HepG2 (cell line): ENCODE measurements around the gene HEXIM1. TPM values are rescaled to one million over a fixed set of nuclear protein-coding genes. Genes with fewer than 3 reads are reported as not detected.

Source experiments
- DR1 ChIP-seq: sonication (generic); formaldehyde crosslinking; IDR thresholded peaks from 2 replicates; pipeline ENCODE4 v1.8.0; 2021; ENCODE audit warnings: mild to moderate bottlenecking, missing genetic modification reagents, inconsistent platforms
- GTF2F1 ChIP-seq: fragments of 150-350 bp; IDR thresholded peaks from 2 replicates; pipeline ENCODE4 v1.6.1; 2014; ENCODE audit warnings: low read length
- HDAC2 ChIP-seq: sonication (generic); formaldehyde crosslinking; IDR thresholded peaks from 2 replicates; pipeline ENCODE4 v1.4.0; 2020; ENCODE audit warnings: missing genetic modification reagents
- JDP2 ChIP-seq: sonication (generic); formaldehyde crosslinking; IDR thresholded peaks from 2 replicates; pipeline ENCODE4 v1.8.1; 2022; ENCODE audit warnings: missing genetic modification reagents, borderline replicate concordance
- JUN ChIP-seq: sonication (generic); formaldehyde crosslinking; IDR thresholded peaks from 2 replicates; pipeline ENCODE4 v1.4.0; 2020; ENCODE audit warnings: mild to moderate bottlenecking, missing genetic modification reagents
- NFRKB ChIP-seq: fragments of 450-650 bp; IDR thresholded peaks from 2 replicates; pipeline ENCODE4 v1.6.1; 2017
- NFYB ChIP-seq: sonication (generic); formaldehyde crosslinking; IDR thresholded peaks from 2 replicates; pipeline ENCODE4 v1.4.0; 2020; ENCODE audit warnings: missing genetic modification reagents
- PAWR ChIP-seq: sonication (generic); formaldehyde crosslinking; IDR thresholded peaks from 2 replicates; pipeline ENCODE4 v1.4.0; 2020; ENCODE audit warnings: missing genetic modification reagents, mild to moderate bottlenecking, borderline replicate concordance
- STAT5B ChIP-seq: sonication (generic); formaldehyde crosslinking; IDR thresholded peaks from 2 replicates; pipeline ENCODE4 v1.4.0; 2020; ENCODE audit warnings: missing genetic modification reagents
- TOE1 ChIP-seq: sonication (generic); formaldehyde crosslinking; IDR thresholded peaks from 2 replicates; pipeline ENCODE4 v1.4.0; 2020; ENCODE audit warnings: mild to moderate bottlenecking, missing genetic modification reagents
- ZNF121 ChIP-seq: sonication (generic); formaldehyde crosslinking; IDR thresholded peaks from 2 replicates; pipeline ENCODE4 v1.5.0; 2020; ENCODE audit warnings: mild to moderate bottlenecking, missing genetic modification reagents
- ZNF17 ChIP-seq: sonication (generic); formaldehyde crosslinking; IDR thresholded peaks from 2 replicates; pipeline ENCODE4 v1.5.0; 2020; ENCODE audit warnings: mild to moderate bottlenecking, missing genetic modification reagents
- ZNF34 ChIP-seq: sonication (generic); formaldehyde crosslinking; IDR thresholded peaks from 2 replicates; pipeline ENCODE4 v1.4.0; 2020; ENCODE audit warnings: mild to moderate bottlenecking, missing genetic modification reagents, borderline replicate concordance
- ZNF607 ChIP-seq: sonication (generic); formaldehyde crosslinking; IDR thresholded peaks from 2 replicates; pipeline ENCODE4 v1.5.1; 2020; ENCODE audit warnings: missing genetic modification reagents, mild to moderate bottlenecking, borderline replicate concordance
- ZZZ3 ChIP-seq: sonication (generic); formaldehyde crosslinking; IDR thresholded peaks from 2 replicates; pipeline ENCODE4 v1.4.0; 2020; ENCODE audit warnings: missing genetic modification reagents, mild to moderate bottlenecking, borderline replicate concordance
- polyA plus RNA-seq, 8 experiments: library from polyadenylated mRNA; depleted of rRNA in 3 of 8; stranded (reverse) in 7 of 8; unstranded in 1 of 8; fragments of >200 nt; fragmentation: Illumina TruSeq in 4 of 8; extraction: Trizol in 4 of 8; gene quantifications; 2 replicates each; pipeline versions ENCODE4 v1.2.1 to v1.2.3, GENCODE V29; 2011 to 2016; ENCODE audit warnings: low read depth in 4 of 8, missing spikeins in 1 of 8, mixed read lengths in 1 of 8; ENCODE audit not compliant: insufficient read depth in 1 of 8
- total RNA-seq, 5 experiments: library from RNA; depleted of rRNA; stranded (reverse); fragments of >200 nt; fragmentation: Illumina TruSeq; extraction: Trizol; gene quantifications; 2 replicates each; pipeline ENCODE4 v1.2.3, GENCODE V29; 2016; ENCODE audit warnings: low read depth in 1 of 5
- TF ChIP-seq, protein P1 (sequence below): sonication (generic); formaldehyde crosslinking; IDR thresholded peaks from 2 replicates; pipeline ENCODE4 v1.4.0; 2020; ENCODE audit warnings: missing genetic modification reagents
- TF ChIP-seq, protein P2 (sequence below): sonication (generic); formaldehyde crosslinking; IDR thresholded peaks from 2 replicates; pipeline ENCODE4 v1.8.0; 2022; ENCODE audit warnings: mild to moderate bottlenecking, missing genetic modification reagents
- TF ChIP-seq, protein P3 (sequence below): sonication (generic); formaldehyde crosslinking; IDR thresholded peaks from 2 replicates; pipeline ENCODE4 v1.5.1; 2020; ENCODE audit warnings: missing genetic modification reagents, mild to moderate bottlenecking, borderline replicate concordance
- TF ChIP-seq, protein P4 (sequence below): sonication (generic); formaldehyde crosslinking; IDR thresholded peaks from 2 replicates; pipeline ENCODE4 v1.5.0; 2020; ENCODE audit warnings: missing genetic modification reagents, mild to moderate bottlenecking, borderline replicate concordance

Gene HEXIM1
- total and polyA plus RNA-seq, 2 of the 13 experiments (the other 11 are each of a cell fraction or from before 2014, with no cell fraction given) = 10.5 to 16.6 TPM

DNA sequence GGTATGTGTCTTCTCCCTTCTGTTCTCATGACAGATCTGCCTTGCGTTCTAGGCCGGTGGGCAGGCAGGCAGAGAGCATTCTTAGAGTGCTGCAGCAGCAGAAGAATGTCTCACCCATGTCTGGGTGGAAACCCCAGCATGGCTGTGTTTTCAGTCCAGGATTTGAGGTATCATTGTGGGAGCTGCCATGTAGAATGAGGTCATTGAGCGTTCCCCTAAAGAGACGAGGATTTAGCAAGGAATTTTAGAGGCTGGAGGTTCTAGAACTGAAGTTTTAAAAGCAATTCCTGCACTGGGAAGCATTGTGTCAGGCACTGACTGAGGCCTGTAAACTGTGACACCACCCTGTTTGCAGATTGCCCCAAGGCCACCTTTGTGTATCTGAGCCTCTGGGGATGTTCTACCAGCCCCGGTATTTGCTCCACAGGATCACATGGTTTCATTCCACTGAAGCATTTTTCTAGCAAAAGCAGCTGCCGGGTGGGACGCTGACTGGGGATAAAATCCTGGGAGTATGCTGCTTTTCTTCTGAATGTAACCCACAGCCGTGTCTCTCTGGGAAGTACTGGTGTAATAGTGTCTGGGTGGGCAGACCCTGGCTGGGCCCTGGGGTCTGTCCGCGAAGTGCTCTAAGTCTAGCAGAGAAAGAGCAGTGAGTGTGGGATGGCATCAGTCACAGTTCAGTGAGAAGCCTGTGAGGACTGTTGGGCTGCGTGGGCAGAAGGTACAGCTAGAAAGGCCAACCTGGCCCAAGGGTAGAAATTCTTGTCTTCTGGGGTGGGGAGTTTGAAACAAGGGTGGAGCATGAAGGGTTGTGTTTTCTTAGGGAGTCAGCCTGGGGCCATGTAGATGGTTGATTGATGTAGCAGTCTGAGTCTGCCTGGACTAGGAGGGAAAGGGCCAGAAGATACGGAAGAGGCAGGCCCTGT, 46.1 kb upstream of the HEXIM1 start (continued):
- no peak for TF ChIP-seq STAT5B (CRISPR knock-in tag)
- no peak for TF ChIP-seq GTF2F1
- TF ChIP-seq JDP2 (CRISPR knock-in tag) = no peak
- TF ChIP-seq ZZZ3 (CRISPR knock-in tag) = no peak
- TF ChIP-seq NFYB = peak; percentile 11; the same call in 1 of the 2 replicates
- TF ChIP-seq TOE1 (CRISPR knock-in tag) = no peak
- no peak for TF ChIP-seq PAWR (CRISPR knock-in tag)
- TF ChIP-seq NFRKB = no peak
- no peak for TF ChIP-seq ZNF17 (CRISPR knock-in tag)
- no peak for TF ChIP-seq ZNF121 (CRISPR knock-in tag)
- no peak for TF ChIP-seq DR1 (CRISPR knock-in tag)
- TF ChIP-seq, protein P1, sequence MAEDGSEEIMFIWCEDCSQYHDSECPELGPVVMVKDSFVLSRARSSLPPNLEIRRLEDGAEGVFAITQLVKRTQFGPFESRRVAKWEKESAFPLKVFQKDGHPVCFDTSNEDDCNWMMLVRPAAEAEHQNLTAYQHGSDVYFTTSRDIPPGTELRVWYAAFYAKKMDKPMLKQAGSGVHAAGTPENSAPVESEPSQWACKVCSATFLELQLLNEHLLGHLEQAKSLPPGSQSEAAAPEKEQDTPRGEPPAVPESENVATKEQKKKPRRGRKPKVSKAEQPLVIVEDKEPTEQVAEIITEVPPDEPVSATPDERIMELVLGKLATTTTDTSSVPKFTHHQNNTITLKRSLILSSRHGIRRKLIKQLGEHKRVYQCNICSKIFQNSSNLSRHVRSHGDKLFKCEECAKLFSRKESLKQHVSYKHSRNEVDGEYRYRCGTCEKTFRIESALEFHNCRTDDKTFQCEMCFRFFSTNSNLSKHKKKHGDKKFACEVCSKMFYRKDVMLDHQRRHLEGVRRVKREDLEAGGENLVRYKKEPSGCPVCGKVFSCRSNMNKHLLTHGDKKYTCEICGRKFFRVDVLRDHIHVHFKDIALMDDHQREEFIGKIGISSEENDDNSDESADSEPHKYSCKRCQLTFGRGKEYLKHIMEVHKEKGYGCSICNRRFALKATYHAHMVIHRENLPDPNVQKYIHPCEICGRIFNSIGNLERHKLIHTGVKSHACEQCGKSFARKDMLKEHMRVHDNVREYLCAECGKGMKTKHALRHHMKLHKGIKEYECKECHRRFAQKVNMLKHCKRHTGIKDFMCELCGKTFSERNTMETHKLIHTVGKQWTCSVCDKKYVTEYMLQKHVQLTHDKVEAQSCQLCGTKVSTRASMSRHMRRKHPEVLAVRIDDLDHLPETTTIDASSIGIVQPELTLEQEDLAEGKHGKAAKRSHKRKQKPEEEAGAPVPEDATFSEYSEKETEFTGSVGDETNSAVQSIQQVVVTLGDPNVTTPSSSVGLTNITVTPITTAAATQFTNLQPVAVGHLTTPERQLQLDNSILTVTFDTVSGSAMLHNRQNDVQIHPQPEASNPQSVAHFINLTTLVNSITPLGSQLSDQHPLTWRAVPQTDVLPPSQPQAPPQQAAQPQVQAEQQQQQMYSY (CRISPR knock-in tag) = no peak
- TF ChIP-seq, protein P2, sequence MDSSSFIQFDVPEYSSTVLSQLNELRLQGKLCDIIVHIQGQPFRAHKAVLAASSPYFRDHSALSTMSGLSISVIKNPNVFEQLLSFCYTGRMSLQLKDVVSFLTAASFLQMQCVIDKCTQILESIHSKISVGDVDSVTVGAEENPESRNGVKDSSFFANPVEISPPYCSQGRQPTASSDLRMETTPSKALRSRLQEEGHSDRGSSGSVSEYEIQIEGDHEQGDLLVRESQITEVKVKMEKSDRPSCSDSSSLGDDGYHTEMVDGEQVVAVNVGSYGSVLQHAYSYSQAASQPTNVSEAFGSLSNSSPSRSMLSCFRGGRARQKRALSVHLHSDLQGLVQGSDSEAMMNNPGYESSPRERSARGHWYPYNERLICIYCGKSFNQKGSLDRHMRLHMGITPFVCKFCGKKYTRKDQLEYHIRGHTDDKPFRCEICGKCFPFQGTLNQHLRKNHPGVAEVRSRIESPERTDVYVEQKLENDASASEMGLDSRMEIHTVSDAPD (CRISPR knock-in tag) = 0 out of 2 replicates have a peak, but pooled peaks have one; percentile 41
- TF ChIP-seq JUN (CRISPR knock-in tag) = no peak
- TF ChIP-seq, protein P3, sequence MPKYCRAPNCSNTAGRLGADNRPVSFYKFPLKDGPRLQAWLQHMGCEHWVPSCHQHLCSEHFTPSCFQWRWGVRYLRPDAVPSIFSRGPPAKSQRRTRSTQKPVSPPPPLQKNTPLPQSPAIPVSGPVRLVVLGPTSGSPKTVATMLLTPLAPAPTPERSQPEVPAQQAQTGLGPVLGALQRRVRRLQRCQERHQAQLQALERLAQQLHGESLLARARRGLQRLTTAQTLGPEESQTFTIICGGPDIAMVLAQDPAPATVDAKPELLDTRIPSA (CRISPR knock-in tag) = 0 out of 2 replicates have a peak, but pooled peaks have one; percentile 32
- TF ChIP-seq ZNF607 (CRISPR knock-in tag) = peak; percentile 28; the same call in 1 of the 2 replicates
- TF ChIP-seq ZNF34 (CRISPR knock-in tag) = no peak
- TF ChIP-seq, protein P4, sequence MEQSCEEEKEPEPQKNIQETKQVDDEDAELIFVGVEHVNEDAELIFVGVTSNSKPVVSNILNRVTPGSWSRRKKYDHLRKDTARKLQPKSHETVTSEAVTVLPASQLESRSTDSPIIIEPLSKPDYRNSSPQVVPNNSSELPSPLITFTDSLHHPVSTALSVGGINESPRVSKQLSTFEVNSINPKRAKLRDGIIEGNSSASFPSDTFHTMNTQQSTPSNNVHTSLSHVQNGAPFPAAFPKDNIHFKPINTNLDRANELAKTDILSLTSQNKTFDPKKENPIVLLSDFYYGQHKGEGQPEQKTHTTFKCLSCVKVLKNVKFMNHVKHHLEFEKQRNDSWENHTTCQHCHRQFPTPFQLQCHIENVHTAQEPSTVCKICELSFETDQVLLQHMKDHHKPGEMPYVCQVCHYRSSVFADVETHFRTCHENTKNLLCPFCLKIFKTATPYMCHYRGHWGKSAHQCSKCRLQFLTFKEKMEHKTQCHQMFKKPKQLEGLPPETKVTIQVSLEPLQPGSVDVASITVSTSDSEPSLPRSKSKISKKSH (CRISPR knock-in tag) = no peak
- peak; percentile 75 for TF ChIP-seq HDAC2 (CRISPR knock-in tag)
